ENCODE results near the gene KIAA1755.

GRCh38 chr20:38293491-38294065 lies 33.0 kb upstream of the KIAA1755 start:
- TF ChIP-seq MAZ (IDR thresholded peaks at IDR 0.05; ENCODE audit: borderline replicate concordance, low read depth, low read length) (no peak), CTCF (conservative IDR thresholded peaks at IDR 0.05; ENCODE audit: low read depth, low read length) (no peak), RAD21 (IDR thresholded peaks at IDR 0.05; ENCODE audit: low read length) (no peak), POLR2A (IDR thresholded peaks at IDR 0.05; ENCODE audit: low read depth, low read length) (no peak), MAFK (IDR thresholded peaks at IDR 0.05; ENCODE audit: low read depth, low read length) (no peak), SMC3 (IDR thresholded peaks at IDR 0.05; ENCODE audit: low read depth, low read length) (no peak), USF2 (IDR thresholded peaks at IDR 0.05; ENCODE audit: low read depth, low read length) (no peak), RFX5 (IDR thresholded peaks at IDR 0.05; ENCODE audit: low read depth, low read length) (no peak), BHLHE40 (IDR thresholded peaks at IDR 0.05; ENCODE audit: low read depth, low read length) (no peak), MXI1 (IDR thresholded peaks at IDR 0.05; ENCODE audit: borderline replicate concordance, low read depth, low read length) (no peak), CHD1 (IDR thresholded peaks at IDR 0.05; ENCODE audit: low read depth, low read length) (no peak)

Data from IMR-90 (cell line).